ENCODE measurements around the gene BMERB1.
"Not testable (repeated sequence)": the region's sequence is repeated elsewhere in the genome, so short reads cannot be mapped to it uniquely, and the experiment has no call there.

Gene BMERB1

DNA sequence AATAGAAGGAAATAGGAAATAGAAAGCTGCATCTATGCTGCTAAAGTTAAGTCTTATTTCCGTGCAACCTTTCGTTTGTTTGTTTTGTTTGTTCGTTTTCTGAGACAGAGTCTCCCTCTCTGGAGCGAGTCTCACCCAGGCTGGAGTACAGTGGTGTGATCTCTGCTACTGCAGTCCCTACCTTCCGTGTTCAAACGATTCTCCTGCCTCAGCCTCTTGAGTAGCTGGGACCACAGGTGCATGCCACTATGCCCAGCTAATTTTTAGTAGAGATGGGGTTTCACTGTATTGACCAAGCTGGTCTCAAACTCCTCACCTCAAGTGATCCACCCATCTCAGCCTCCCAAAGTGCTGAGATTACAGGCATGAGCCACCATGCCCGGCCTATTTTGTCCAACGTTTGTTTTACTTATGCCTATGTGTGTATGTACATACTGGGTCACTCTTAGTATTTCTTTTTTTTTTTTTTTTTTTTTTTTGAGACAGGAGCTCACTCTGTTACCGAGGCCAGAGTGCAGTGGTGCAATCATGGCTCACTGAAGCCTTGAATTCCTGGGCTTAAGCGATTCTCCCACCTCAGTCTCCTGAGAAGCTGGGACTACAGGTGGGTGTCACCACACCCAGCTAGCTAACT lies 16.8 kb downstream of the BMERB1 start:
- no peaks in the 10 kb centered on the region for H3K79me1 ChIP-seq (ENCODE audit: low read depth, low read length)
- no peak overlapping the region for H2AFZ ChIP-seq (ENCODE audit: low read length)
- no peak overlapping the region for H3K18ac ChIP-seq (ENCODE audit: low read length)
- no peak overlapping the region for H3K4me3 ChIP-seq (ENCODE audit: low read length in 2 of 2)
- DNase-seq (ENCODE audit: low spot score), result no peak
- no peak overlapping the region for H3K4me2 ChIP-seq (ENCODE audit: insufficient read depth, low read length, poor library complexity, severe bottlenecking)
- H3K36me3 ChIP-seq (replicated peaks in 1 of 2; ENCODE audit: control insufficient read depth in 2 of 2, insufficient read depth in 2 of 2, low read length in 2 of 2), result no peaks in the 10 kb centered on the region
- H2AK5ac ChIP-seq (ENCODE audit: low read depth, low read length), result no peak overlapping the region
- no peak overlapping the region for H4K91ac ChIP-seq (ENCODE audit: low read depth, low read length, poor library complexity)
- H2BK5ac ChIP-seq (ENCODE audit: low read length), result no peak overlapping the region
- H4K8ac ChIP-seq (ENCODE audit: low read depth, low read length), result no peak overlapping the region
- no peak overlapping the region for H3K23ac ChIP-seq (ENCODE audit: low read depth, low read length, poor library complexity)
- no peak overlapping the region for H3K4ac ChIP-seq (ENCODE audit: low read length)
- no peak overlapping the region for H3K27ac ChIP-seq (replicated peaks; ENCODE audit: low read length)
- H3K9me3 ChIP-seq (replicated peaks in 1 of 2; ENCODE audit: control insufficient read depth in 2 of 2, insufficient read depth in 1 of 2, low read depth in 1 of 2, low read length in 2 of 2), result no peaks in the 10 kb centered on the region
- H3K27me3 ChIP-seq (ENCODE audit: control insufficient read depth in 3 of 3, insufficient read depth in 3 of 3, low read depth in 1 of 3, low read length in 3 of 3), result peaks cover 0 to 3% (median 0%) of the 10 kb centered on the region in 3 experiments
- H2BK120ac ChIP-seq (ENCODE audit: low read depth, low read length), result no peak overlapping the region
- H2BK12ac ChIP-seq (ENCODE audit: low read length), result no peak overlapping the region
- H3K14ac ChIP-seq (ENCODE audit: low read length), result no peak overlapping the region
- H2BK15ac ChIP-seq (ENCODE audit: low read length), result no peak overlapping the region
- WGBS, 2 donors (ENCODE audit: extremely low coverage in 2 of 2, insufficient read length in 2 of 2, insufficient replicate concordance in 1 of 2), result no CpG with 5 or more reads among the region's 10 CpGs
- no peak overlapping the region for H3K9ac ChIP-seq (ENCODE audit: low read depth, low read length, poor library complexity)
- no peaks in the 10 kb centered on the region for H3K4me1 ChIP-seq (ENCODE audit: control insufficient read depth in 2 of 2, insufficient read depth in 1 of 2, low read depth in 1 of 2, low read length in 2 of 2)

DNA sequence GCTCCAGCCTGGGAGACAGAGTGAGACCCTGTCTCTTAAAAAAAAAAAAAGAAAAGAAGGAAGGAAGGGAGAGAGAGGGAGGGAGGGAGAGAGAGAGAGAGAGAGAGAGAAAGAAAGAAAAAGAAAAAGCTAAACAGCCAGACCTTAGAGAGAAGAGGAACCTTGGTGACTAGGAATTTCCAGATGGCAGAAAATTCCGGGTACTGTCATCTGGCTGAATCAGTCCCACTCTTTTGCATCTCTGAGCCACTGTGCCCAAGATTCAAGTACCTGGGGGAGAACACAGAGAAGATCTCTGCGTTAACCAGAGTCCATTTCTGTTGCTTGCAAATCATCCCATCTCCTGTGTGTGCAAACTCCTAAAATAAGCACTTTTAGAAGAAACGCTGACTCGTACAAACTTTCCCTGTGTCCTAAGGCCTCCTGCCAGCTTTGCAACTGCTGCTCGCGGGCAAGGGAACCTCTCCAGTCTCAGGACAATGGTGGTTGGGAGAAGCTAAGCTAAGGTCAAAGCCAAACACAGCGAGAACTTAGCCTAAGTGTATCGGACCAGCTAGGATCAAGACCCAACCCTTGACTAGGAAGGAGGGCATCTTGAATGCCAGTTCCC lies 18.0 kb downstream of the BMERB1 start:
- Histone ChIP-seq H3K79me1 (ENCODE audit: low read depth, low read length) (peaks cover under 1% of the 10 kb centered on the region), H3K27ac (replicated peaks; ENCODE audit: low read length) (no peak overlapping the region), H2AFZ (ENCODE audit: low read length) (no peak overlapping the region), H2BK5ac (ENCODE audit: low read length) (no peak overlapping the region), H2BK15ac (ENCODE audit: low read length) (no peak overlapping the region), H4K8ac (ENCODE audit: low read depth, low read length) (no peak overlapping the region), H3K9ac (ENCODE audit: low read depth, low read length, poor library complexity) (no peak overlapping the region), H3K36me3 (replicated peaks in 1 of 2; ENCODE audit: control insufficient read depth in 2 of 2, insufficient read depth in 2 of 2, low read length in 2 of 2) (peaks cover 0 to under 1% of the 10 kb centered on the region in 2 donors), H3K4me2 (ENCODE audit: insufficient read depth, low read length, poor library complexity, severe bottlenecking) (no peak overlapping the region), H3K9me3 (replicated peaks in 1 of 2; ENCODE audit: control insufficient read depth in 2 of 2, insufficient read depth in 1 of 2, low read depth in 1 of 2, low read length in 2 of 2) (no peaks in the 10 kb centered on the region), H3K18ac (ENCODE audit: low read length) (no peak overlapping the region), H4K91ac (ENCODE audit: low read depth, low read length, poor library complexity) (no peak overlapping the region), H2BK12ac (ENCODE audit: low read length) (no peak overlapping the region), H3K27me3 (ENCODE audit: control insufficient read depth in 3 of 3, insufficient read depth in 3 of 3, low read depth in 1 of 3, low read length in 3 of 3) (peaks cover 0 to 3% (median 0%) of the 10 kb centered on the region in 3 experiments), H3K14ac (ENCODE audit: low read length) (no peak overlapping the region), H3K4me3 (ENCODE audit: low read length in 2 of 2) (peak overlapping the region in 1 of 2 donors; percentile 25), H3K4ac (ENCODE audit: low read length) (no peak overlapping the region), H2AK5ac (ENCODE audit: low read depth, low read length) (no peak overlapping the region), H3K4me1 (ENCODE audit: control insufficient read depth in 2 of 2, insufficient read depth in 1 of 2, low read depth in 1 of 2, low read length in 2 of 2) (no peaks in the 10 kb centered on the region), H2BK120ac (ENCODE audit: low read depth, low read length) (no peak overlapping the region), H3K23ac (ENCODE audit: low read depth, low read length, poor library complexity) (no peak overlapping the region)
- no CpG with 5 or more reads among the region's 8 CpGs for WGBS, 2 donors (ENCODE audit: extremely low coverage in 2 of 2, insufficient read length in 2 of 2, insufficient replicate concordance in 1 of 2)
- DNase-seq (ENCODE audit: low spot score), result no peak

DNA sequence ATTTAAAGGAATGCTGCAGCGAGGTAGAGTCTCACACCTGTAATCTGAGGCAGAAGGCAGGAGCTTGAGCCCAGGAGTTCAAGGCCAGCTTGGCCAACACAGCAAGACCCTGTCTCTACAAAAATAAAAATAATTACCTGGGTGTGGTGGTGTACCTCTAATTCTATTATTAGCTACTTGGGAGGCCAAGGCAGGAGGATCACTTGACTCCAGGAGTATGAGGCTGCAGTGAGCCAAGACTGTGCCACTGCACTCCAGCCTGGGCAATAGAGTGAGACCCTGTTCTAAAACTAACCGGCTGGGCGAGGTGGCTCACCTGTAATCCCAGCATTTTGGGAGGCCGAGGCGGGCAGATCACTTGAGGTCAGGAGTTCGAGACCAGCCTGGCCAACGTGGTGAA lies 18.9 kb downstream of the BMERB1 start:
- no CpG with 5 or more reads among the region's 7 CpGs for WGBS, 2 donors (ENCODE audit: extremely low coverage in 2 of 2, insufficient read length in 2 of 2, insufficient replicate concordance in 1 of 2)
- H3K36me3 ChIP-seq (replicated peaks in 1 of 2; ENCODE audit: control insufficient read depth in 2 of 2, insufficient read depth in 2 of 2, low read length in 2 of 2); H2BK12ac ChIP-seq (ENCODE audit: low read length): not testable (repeated sequence)

DNA sequence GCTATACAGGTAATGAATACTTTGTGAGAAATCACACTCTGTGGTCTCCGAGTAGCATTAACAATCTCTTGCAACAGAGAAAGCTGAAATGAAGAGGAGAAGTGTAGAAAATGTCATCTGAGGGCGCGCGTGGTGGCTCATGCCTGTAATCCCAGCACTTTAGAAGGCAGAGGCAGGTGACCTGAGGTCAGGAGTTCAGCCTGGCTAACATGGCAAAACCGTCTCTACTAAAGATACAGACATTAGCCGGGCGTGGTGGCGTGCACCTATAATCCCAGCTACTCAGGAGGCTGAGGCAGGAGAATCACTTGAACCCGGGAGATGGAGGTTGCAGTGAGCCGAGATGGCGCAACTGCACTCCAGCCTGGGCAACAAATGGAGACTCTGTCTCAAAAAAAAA lies 20.5 kb downstream of the BMERB1 start:
- H3K23ac ChIP-seq (ENCODE audit: low read depth, low read length, poor library complexity); H3K4me1 ChIP-seq (ENCODE audit: control insufficient read depth in 2 of 2, insufficient read depth in 1 of 2, low read depth in 1 of 2, low read length in 2 of 2); H2BK5ac ChIP-seq (ENCODE audit: low read length); H3K27me3 ChIP-seq (ENCODE audit: control insufficient read depth in 3 of 3, insufficient read depth in 3 of 3, low read depth in 1 of 3, low read length in 3 of 3); H3K18ac ChIP-seq (ENCODE audit: low read length); H3K4ac ChIP-seq (ENCODE audit: low read length); H3K4me3 ChIP-seq (ENCODE audit: low read length in 2 of 2); H3K4me2 ChIP-seq (ENCODE audit: insufficient read depth, low read length, poor library complexity, severe bottlenecking); H3K14ac ChIP-seq (ENCODE audit: low read length); H3K27ac ChIP-seq (replicated peaks; ENCODE audit: low read length); H4K91ac ChIP-seq (ENCODE audit: low read depth, low read length, poor library complexity); H3K36me3 ChIP-seq (replicated peaks in 1 of 2; ENCODE audit: control insufficient read depth in 2 of 2, insufficient read depth in 2 of 2, low read length in 2 of 2); H2AFZ ChIP-seq (ENCODE audit: low read length); DNase-seq (ENCODE audit: low spot score); H2BK12ac ChIP-seq (ENCODE audit: low read length); H2BK120ac ChIP-seq (ENCODE audit: low read depth, low read length); H3K9me3 ChIP-seq (replicated peaks in 1 of 2; ENCODE audit: control insufficient read depth in 2 of 2, insufficient read depth in 1 of 2, low read depth in 1 of 2, low read length in 2 of 2); H2BK15ac ChIP-seq (ENCODE audit: low read length); H3K9ac ChIP-seq (ENCODE audit: low read depth, low read length, poor library complexity); H4K8ac ChIP-seq (ENCODE audit: low read depth, low read length); H2AK5ac ChIP-seq (ENCODE audit: low read depth, low read length); H3K79me1 ChIP-seq (ENCODE audit: low read depth, low read length): not testable (repeated sequence)
- no CpG with 5 or more reads among the region's 11 CpGs for WGBS, 2 donors (ENCODE audit: extremely low coverage in 2 of 2, insufficient read length in 2 of 2, insufficient replicate concordance in 1 of 2)

More for the DNA sequence above, 18.9 kb downstream of the BMERB1 start:
- H3K4me3 ChIP-seq (ENCODE audit: low read length in 2 of 2); H3K79me1 ChIP-seq (ENCODE audit: low read depth, low read length); H2AK5ac ChIP-seq (ENCODE audit: low read depth, low read length); H2AFZ ChIP-seq (ENCODE audit: low read length); H4K91ac ChIP-seq (ENCODE audit: low read depth, low read length, poor library complexity); H2BK15ac ChIP-seq (ENCODE audit: low read length); H3K9ac ChIP-seq (ENCODE audit: low read depth, low read length, poor library complexity); H3K14ac ChIP-seq (ENCODE audit: low read length); H3K27ac ChIP-seq (replicated peaks; ENCODE audit: low read length); H4K8ac ChIP-seq (ENCODE audit: low read depth, low read length); DNase-seq (ENCODE audit: low spot score); H3K4me2 ChIP-seq (ENCODE audit: insufficient read depth, low read length, poor library complexity, severe bottlenecking); H3K4ac ChIP-seq (ENCODE audit: low read length); H2BK120ac ChIP-seq (ENCODE audit: low read depth, low read length); H3K23ac ChIP-seq (ENCODE audit: low read depth, low read length, poor library complexity); H3K9me3 ChIP-seq (replicated peaks in 1 of 2; ENCODE audit: control insufficient read depth in 2 of 2, insufficient read depth in 1 of 2, low read depth in 1 of 2, low read length in 2 of 2); H2BK5ac ChIP-seq (ENCODE audit: low read length); H3K4me1 ChIP-seq (ENCODE audit: control insufficient read depth in 2 of 2, insufficient read depth in 1 of 2, low read depth in 1 of 2, low read length in 2 of 2); H3K18ac ChIP-seq (ENCODE audit: low read length); H3K27me3 ChIP-seq (ENCODE audit: control insufficient read depth in 3 of 3, insufficient read depth in 3 of 3, low read depth in 1 of 3, low read length in 3 of 3): not testable (repeated sequence)

Measured in neuronal stem cell (in vitro differentiated cells).